Frontal cortex (tissue), 4 donors: ENCODE measurements around the gene CROCC2. TPM values are rescaled to one million over a fixed set of nuclear protein-coding genes. Genes with fewer than 3 reads are reported as not detected.

ENCODE experiments used
- DNase-seq, 2 donors: peaks; one replicate each; pipeline ENCODE4 v3.0.0; 2012; ENCODE audit warnings: low spot score in 2 of 2
- FAIRE-seq: peaks from 2 replicates; lab custom pipeline; 2012; peaks lifted over from hg19 to GRCh38; lab: Jason Lieb, UNC
- total RNA-seq: library from RNA; depleted of rRNA; stranded (reverse); fragments of >200 nt; gene quantifications from one replicate; pipeline ENCODE4 v1.2.3, GENCODE V29; 2014
- donor health status: control.
- donor health status: control.
- donor health status: control.

The CROCC2 gene
- total RNA-seq, 1 donor from 2014 or later: not detected

DNA sequence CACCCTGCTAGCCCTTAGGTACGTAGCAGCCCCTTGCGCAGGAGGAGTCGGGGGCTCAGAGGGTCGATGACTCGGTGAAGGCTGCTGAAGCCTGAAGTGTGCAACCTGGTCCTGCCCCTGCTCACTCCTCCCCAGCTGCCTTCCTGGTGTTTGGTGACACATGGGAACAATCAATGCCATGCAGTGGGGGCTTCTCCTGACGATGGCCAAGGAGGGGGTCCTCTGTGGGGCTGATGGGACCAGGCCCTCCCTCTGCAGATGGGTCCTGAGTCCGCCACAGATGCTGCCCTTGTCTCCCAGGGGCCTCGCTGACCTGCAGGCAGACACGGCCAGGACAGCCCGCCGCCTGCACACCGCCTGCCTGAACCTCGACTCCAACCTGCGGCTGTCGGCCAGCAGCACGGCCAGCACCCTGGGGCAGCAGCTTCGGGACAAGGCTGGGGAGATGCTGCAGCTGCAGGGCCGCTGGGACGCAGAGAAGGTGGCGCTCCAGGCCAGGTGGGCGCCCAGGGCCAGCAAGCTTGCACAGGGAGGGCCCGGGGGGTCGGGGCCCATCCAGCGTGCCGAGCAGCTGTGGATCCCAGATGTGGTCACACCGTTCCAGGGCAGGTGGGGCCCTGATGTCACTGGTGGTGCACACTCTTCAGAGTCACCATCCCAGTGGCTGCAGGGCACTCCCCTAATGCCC, 24.6 kb downstream of the CROCC2 start:
- DNase-seq (no peak), FAIRE-seq (no peak)

- FAIRE-seq (no peak), DNase-seq (no peak)
Observed at GRCh38 chr2:240931319-240931949, 25.3 kb downstream of the CROCC2 start.

- no peak for FAIRE-seq
- no peak for DNase-seq
Observed at GRCh38 chr2:240932001-240932723, 26.0 kb downstream of the CROCC2 start.

GRCh38 chr2:240932724-240933047, 26.6 kb downstream of the CROCC2 start:
- no peak for DNase-seq
- no peak for FAIRE-seq

DNA sequence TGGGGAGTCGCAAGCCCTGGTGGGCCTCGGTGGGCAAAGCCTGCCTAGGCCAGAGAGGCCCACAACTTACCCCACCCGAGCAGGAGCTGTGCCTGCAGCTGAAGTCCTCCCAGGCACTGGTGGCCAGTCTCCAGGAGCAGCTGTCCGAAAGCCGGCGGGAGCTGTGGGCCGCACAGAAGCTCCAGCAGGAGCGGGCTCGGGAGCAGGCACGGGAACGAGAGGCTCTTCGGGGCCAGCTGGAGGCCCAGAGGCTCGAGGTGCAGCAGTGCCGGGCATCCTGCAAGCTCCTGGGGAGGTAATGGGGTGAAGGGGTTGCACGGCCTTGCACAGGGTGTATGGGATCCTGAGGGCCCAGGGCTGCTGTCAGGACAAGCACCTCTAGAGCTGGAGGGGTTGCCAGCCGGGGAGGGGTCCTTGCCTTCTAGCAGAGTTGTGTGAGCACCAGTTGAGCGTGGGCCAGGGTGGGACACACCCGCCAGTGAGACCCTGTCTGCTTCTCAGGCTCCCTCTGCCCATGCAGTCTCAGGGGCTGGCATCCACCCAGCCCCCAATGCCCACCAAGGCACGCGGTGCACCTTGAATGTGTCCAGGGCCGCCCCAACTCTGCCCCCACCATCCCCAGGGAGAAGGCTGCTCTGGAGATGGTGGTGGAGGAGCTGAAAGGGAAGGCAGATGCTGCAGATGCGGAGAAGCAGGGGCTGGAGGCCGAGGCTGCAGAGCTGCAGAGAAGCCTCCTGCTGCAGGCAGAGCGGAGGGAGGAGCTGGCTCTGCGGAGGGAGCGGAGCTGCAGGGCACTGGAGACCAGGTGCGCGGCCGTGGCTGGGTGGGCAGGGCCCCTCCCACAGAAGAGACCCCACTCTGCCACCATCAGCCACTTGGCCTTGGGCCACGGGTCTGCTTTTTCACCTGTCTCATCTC, 27.2 kb downstream of the CROCC2 start:
- no peak for DNase-seq
- no peak for FAIRE-seq

GRCh38 chr2:240933966-240934700, 28.0 kb downstream of the CROCC2 start:
- DNase-seq (no peak), FAIRE-seq (no peak)

DNA sequence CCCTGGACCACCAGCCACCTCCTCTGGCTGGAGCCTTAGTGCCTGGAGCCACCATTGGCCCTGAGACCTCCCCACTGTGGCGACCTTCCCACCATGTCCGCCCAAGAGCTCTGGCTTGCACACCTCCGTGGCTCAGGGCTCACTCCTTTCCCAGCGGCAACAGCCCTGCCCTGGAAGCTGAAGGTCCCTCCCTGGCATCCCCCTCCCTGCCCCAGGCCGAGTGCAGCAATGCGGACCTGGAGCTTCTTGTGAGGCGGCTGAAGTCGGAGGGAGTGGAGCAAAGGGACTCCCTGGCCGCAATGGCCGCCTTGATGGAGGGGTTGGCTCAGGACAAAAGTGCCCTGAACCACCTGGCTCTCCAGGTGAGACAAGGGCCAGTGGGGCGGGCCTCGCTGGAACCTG, 28.6 kb downstream of the CROCC2 start:
- FAIRE-seq: no peak
- no peak for DNase-seq

DNA sequence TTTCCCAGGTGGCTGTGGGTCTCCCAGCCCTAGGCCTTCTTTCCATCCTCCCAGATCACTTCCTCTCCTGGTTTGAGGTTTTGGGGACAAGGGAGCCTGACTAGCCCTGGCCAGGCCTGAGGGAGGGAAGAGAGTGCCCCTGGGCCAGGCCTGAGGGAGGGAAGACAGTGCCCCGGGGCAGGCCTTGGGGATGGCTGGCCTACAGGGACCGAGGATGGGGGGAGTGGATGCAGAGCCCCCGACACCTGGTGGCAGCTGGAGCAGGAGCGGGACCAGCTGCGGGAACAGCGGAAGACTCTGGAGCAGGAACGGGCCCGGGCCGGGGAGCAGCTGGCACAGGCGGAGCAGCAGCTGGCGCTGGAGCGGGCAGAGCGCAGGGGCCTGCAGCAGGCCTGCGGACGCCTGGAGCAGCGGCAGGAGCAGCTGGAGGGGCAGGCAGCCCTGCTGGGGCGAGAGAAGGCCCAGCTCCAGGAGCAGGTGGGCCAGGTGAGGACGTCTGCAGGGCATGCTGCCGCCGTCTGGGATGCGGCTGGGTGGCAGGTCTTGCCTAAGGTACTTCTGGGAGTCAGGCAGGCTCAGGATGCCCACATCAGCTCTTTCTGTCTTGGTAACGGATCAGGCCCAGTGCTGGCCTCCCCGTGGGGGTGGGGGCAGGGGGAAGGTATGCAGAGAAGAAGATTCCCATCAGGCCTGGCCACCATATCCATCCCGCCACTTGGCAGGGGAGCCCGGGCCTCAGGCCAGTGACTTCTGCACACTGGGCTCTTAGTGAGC, 29.2 kb downstream of the CROCC2 start:
- FAIRE-seq: no peak
- no peak for DNase-seq

DNA sequence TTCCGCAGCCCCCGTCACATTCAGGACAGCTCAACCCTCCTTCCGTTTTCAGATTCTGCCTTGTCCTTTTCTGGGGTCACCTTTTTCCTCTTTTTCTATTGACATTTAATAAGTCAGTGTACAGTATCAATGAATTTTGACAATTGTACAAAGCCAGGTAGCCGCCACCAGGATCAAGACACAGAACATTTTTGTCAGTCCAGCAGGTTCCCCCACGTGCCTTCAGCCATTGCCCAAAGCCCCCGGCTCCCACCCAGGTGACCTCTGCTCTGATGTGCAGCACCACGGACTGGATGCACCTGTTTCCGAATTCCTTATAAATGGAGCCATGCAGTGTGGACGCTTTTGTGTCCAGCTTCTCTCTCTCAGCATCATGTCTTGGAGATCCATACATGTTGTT, 30.0 kb downstream of the CROCC2 start:
- DNase-seq (no peak), FAIRE-seq (no peak)

- FAIRE-seq: no peak
- DNase-seq: no peak
Observed at GRCh38 chr2:240946046-240946445, 39.9 kb downstream of the CROCC2 start.

DNA sequence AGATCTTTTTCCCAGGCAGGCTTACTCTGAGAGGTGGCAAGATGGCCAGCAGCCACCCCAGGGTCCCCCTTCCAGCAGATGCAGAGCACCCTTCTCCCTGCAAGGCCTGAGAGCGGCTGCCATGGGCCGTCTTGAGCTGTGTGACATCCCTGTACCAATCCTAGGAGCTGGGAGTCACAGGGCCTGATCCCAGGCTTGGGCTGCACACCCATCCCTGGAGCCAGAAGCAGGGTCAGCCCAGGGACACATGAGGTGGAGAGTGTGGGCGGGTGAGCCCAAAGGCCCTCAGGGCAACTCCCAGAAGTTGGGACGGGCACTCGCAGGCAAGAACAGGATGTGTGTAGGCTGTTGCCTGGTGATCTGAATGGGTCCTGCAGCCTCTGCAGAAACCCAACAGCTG, 40.5 kb downstream of the CROCC2 start:
- FAIRE-seq: no peak
- no peak for DNase-seq

- FAIRE-seq (no peak), DNase-seq (no peak)
Observed at GRCh38 chr2:240947176-240947575, 41.0 kb downstream of the CROCC2 start.

DNA sequence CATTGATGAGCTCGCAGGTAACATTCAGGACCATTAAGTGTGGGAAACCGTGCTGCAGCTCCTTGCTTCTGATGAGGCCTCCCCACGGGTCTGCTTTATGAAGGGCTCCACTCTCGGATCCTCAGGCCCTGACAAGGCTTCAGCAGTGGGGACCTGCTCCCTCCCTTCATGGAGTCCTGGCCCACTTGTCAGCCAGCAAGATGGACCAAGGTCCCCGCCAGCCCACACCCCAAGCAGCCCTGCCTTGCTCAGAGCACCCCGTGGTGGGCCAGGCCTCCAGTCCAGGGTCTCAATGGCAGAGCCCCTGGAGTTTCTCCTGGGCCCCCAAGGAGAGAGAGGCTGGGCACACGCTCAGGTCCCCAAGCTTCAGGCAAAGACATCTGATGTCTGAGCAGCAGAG, 41.5 kb downstream of the CROCC2 start:
- no peak for DNase-seq
- FAIRE-seq: no peak

DNA sequence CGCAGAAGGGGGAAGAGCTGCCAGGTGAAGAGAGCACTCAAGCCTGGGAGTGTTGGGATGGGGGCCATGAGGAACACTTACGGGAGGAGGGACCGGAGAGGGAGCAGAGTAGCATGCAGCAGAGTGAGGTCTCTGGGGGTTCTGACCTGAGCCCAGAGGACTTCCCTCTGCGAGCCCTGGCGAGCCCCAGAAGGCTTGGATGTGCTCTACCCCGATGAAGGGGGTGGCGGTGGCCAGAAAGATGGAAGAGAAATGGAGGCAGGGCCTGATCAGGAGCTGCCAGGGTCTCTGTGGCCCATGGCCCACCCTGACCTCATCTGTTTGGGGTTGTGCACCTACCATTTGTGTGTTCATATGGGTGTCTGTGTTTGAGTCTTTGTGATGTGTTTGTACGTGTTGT, 42.0 kb downstream of the CROCC2 start:
- FAIRE-seq (no peak), DNase-seq (no peak)

DNA sequence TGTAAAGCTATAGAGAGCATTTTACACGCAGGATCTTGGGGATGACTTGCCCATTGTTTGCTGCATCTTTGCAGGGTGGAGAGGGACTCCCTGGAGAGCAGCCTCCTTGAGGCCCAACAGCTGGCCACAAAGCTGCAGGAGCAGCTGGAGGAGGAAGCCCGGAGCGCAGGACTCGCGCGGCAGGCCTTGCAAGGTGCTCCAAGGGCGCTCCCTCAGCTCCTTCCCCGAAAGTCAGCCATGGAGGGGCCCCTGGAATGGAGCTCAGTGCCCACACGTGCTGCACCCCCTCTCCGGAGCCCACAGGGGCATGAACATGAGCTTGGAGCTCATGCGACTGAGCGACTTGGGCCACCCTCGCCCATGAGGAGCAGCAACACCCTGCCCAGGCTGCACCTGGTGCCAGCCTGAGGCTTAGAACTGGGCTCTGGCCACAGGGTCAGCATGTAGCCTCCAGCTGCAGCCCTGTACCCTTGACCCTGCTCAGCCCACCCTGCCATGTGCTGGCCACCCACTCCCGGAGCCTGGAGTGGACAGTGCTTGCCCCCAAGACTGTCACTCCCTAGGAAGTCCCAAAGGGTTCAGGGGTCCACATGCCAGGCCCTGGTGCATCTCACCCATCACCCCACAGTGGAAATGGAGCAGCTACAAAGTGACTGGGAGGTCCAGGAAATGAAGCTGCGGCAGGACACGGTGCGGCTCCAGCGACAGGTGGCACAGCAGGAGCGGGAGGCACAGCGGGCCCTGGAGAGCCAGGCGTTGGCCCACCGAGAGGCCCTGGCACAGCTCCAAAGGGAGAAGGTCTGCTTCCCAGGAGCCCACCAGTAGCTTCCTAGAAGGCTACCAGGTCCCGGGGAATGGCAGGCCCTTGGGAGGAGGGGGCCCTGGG, 43.0 kb downstream of the CROCC2 start:
- no peak for FAIRE-seq
- DNase-seq: no peak

- FAIRE-seq (no peak), DNase-seq (no peak)
Observed at GRCh38 chr2:240949791-240950705, 43.9 kb downstream of the CROCC2 start.

DNA sequence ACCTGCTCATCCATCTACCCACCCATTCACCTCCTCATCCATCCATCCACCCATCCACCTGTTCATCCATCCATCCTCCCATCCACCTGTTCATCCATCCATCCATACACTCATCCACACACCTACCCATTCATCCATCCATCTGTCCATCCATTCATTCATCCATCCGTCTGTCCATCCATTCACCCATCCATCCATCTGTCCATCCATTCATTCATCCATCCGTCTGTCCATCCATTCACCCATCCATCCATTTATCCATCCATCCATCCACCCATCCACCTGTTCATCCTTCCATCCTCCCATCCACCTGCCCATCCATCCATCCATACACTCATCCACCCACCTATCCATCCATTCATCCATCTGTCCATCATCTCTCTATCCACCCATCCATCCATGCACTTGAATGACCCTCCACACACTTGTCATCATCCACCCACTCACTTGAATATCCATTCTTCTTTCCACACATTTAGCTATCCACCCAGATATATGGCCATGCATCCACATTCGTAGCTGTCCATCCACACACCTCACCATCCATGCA, 45.0 kb downstream of the CROCC2 start:
- FAIRE-seq (no peak), DNase-seq (no peak)
